C4-2B (cell line): ENCODE data around the gene EDC3.

Experiments
- ZFX ChIP-seq: fragments of 450-650 bp; IDR thresholded peaks from 2 replicates; pipeline ENCODE4 v1.6.1; 2017
- TF ChIP-seq, protein P1 (sequence below): fragments of 450-650 bp; conservative IDR thresholded peaks from 2 replicates; pipeline ENCODE4 v1.5.1; 2017; ENCODE audit warnings: mild to moderate bottlenecking

DNA sequence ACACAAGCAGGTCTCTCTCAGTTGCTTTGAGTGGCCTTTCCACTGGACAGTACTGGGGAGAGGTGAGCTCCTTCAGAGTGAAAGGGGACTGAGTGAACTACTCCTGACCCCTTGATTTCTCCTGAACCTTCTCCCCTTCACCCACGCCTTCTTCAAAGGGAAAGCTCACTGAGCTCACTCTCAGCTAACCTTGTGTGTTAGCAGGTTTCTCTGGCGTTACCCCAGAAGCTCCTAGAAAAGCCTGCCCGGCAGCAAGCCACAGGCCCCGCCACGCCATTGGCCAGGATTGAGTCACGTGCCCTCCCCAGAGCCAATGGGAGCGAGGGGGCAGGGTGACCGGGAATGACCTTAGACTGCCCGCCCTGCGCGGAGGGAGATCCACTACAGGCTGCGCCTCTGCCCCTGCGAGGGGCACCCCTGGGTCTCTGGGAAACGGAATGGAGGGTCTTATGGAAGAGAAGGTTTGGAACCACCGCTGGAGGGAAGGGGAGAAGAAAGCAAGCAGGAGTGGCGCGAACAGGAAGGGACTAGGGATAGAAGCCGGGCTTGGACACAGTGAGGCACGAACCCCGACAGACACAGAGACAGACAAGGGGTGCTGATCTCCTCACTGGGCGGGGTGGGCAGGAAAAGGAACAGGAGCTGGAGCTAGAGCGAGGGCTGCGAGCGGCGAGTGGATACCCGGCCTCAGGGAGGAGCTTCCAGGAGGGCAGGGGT is 97.5 kb downstream of the EDC3 start:
- TF ChIP-seq, protein P1, sequence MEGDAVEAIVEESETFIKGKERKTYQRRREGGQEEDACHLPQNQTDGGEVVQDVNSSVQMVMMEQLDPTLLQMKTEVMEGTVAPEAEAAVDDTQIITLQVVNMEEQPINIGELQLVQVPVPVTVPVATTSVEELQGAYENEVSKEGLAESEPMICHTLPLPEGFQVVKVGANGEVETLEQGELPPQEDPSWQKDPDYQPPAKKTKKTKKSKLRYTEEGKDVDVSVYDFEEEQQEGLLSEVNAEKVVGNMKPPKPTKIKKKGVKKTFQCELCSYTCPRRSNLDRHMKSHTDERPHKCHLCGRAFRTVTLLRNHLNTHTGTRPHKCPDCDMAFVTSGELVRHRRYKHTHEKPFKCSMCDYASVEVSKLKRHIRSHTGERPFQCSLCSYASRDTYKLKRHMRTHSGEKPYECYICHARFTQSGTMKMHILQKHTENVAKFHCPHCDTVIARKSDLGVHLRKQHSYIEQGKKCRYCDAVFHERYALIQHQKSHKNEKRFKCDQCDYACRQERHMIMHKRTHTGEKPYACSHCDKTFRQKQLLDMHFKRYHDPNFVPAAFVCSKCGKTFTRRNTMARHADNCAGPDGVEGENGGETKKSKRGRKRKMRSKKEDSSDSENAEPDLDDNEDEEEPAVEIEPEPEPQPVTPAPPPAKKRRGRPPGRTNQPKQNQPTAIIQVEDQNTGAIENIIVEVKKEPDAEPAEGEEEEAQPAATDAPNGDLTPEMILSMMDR = no peak
- no peak for TF ChIP-seq ZFX
